Mucosa of rectum (tissue), 2 donors: Measurements from ENCODE around the gene ADGRG4.

Experiments
- H3K27ac ChIP-seq, 2 donors: one replicate each; pipeline ENCODE4 v1.7.0; 2013; ENCODE audit warnings: inconsistent platforms in 2 of 2, low read depth in 2 of 2, low read length in 2 of 2
- H3K27me3 ChIP-seq, 2 donors: one replicate each; pipeline ENCODE4 v1.7.0; 2013; ENCODE audit warnings: low read length in 2 of 2; ENCODE audit not compliant: control insufficient read depth in 2 of 2, insufficient read depth in 2 of 2
- H3K36me3 ChIP-seq, 2 donors: one replicate each; pipeline ENCODE4 v1.7.0; 2013; ENCODE audit warnings: low read length in 2 of 2; ENCODE audit not compliant: control insufficient read depth in 2 of 2, insufficient read depth in 2 of 2
- H3K4me1 ChIP-seq, 2 donors: one replicate each; pipeline ENCODE4 v1.7.0; 2013; ENCODE audit warnings: low read length in 2 of 2, mild to moderate bottlenecking in 1 of 2; ENCODE audit not compliant: control insufficient read depth in 2 of 2, insufficient read depth in 2 of 2
- H3K4me3 ChIP-seq, 2 donors: one replicate each; pipeline ENCODE4 v1.7.0; 2013; ENCODE audit warnings: low read length in 2 of 2
- H3K9ac ChIP-seq, 2 donors: one replicate each; pipeline ENCODE4 v1.7.0; 2013; ENCODE audit warnings: low read length in 2 of 2, low read depth in 1 of 2, mild to moderate bottlenecking in 1 of 2
- H3K9me3 ChIP-seq, 2 donors: one replicate each; pipeline ENCODE4 v1.7.0; 2013; ENCODE audit warnings: low read length in 2 of 2; ENCODE audit not compliant: control insufficient read depth in 2 of 2
- donor health status: healthy.
- donor health status: Normal muscosa, but diverticular disease.

The ADGRG4 gene

DNA sequence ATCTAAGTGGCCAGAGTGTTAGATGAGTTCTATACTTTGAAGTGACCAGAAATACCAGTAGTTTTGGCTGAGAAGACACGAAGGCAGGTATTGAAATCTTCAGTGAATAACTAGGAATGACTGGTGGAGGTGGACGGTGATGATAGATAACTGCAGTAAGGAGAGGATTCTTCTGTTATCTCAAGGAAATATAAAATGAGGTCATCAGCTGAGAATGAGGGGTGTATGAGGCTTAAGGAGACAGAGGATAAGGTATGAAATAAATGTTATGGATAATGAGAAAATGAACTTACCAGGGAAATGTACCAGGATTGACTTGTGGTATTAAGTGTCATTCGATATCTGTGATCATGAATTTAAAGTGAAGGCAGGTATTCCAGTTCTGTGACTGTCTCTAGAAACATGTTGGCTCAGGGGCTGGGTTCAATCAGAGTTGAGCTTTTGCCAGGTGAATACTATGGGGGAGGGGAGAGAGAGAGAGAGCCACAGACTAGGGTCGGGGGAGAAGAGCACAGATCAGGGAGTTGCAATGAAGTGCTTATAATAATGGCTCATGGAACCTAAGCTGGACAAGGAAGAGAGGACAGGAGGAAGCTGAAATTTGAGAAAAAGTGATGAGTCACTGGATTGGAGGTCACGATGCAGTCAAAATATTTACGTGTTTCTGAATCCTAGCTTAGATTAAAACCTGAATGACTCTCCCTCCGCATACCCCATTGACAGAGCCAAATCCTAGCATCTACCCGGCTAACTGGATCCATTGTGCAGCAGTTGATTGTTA lies 149.5 kb downstream of the ADGRG4 start:
- H3K27me3 ChIP-seq, result no peaks in the 10 kb centered on the region
- H3K9ac ChIP-seq, result no peak overlapping the region
- no peak overlapping the region for H3K4me3 ChIP-seq
- H3K36me3 ChIP-seq, result no peaks in the 10 kb centered on the region
- no peak overlapping the region for H3K27ac ChIP-seq
- no peaks in the 10 kb centered on the region for H3K9me3 ChIP-seq
- no peaks in the 10 kb centered on the region for H3K4me1 ChIP-seq

DNA sequence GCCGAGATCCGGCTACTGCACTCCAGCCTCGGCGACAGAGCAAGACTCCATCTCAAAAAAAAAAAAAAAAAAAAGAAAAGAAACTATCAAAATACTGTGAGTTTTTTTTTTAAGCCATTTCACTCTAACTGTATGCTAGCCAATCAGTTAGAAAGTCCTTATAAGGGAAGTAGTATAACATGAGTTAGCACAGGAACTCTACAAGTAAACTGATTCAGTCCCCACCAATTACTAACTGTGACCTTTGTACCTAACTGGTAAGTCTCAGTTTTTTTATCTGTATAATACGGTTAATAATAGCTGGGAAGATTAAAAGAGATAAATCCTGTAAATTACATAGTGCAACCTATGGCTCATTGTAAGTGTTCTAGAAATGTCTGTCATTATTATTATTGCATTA lies 151.9 kb downstream of the ADGRG4 start:
- Histone ChIP-seq H3K9me3 (no peaks in the 10 kb centered on the region), H3K4me3 (no peak overlapping the region), H3K4me1 (no peaks in the 10 kb centered on the region), H3K9ac (no peak overlapping the region), H3K27me3 (no peaks in the 10 kb centered on the region), H3K27ac (no peak overlapping the region), H3K36me3 (no peaks in the 10 kb centered on the region)

DNA sequence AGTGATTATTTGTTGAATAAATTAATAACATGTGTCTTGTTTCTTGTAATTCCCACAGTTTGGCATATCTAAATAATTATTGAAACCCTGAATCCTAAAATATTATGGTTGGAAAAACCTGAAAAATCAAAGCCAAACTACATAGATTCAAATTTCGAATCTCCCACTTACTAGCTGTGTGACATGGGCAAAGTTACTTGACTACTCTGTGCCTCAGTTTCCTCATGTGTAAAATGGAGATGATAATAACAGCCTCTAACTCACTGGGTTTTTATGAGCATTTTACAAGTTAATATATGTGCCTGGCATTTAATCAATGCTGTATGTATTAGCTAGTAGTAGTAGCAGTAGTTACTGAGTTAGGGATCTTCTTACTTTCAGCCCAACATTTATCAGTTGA lies 152.4 kb downstream of the ADGRG4 start:
- Histone ChIP-seq H3K27ac (no peak overlapping the region), H3K27me3 (no peaks in the 10 kb centered on the region), H3K4me1 (no peaks in the 10 kb centered on the region), H3K9me3 (no peaks in the 10 kb centered on the region), H3K36me3 (no peaks in the 10 kb centered on the region), H3K9ac (no peak overlapping the region), H3K4me3 (no peak overlapping the region)

DNA sequence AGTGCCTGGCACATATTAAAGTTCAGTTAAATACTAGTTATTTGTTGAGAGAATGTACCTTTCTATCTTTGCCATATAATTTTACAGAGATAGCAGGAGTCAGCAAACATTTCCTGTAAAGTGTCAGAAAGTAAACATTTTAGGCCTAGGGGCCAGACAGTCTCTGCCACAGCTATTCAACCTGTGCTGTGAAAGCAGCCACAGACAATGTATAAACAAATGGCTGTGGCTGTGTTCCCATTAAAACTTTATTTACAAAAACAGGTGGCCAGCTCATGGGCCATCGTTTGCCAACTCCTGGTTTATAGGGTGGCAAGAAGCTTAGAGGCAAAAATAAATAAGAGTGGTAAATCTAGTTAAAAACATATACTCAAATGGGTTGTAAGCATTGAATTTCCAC lies 153.0 kb downstream of the ADGRG4 start:
- Histone ChIP-seq H3K9ac (no peak overlapping the region), H3K4me1 (no peaks in the 10 kb centered on the region), H3K36me3 (no peaks in the 10 kb centered on the region), H3K27ac (no peak overlapping the region), H3K4me3 (no peak overlapping the region), H3K9me3 (no peaks in the 10 kb centered on the region), H3K27me3 (no peaks in the 10 kb centered on the region)

DNA sequence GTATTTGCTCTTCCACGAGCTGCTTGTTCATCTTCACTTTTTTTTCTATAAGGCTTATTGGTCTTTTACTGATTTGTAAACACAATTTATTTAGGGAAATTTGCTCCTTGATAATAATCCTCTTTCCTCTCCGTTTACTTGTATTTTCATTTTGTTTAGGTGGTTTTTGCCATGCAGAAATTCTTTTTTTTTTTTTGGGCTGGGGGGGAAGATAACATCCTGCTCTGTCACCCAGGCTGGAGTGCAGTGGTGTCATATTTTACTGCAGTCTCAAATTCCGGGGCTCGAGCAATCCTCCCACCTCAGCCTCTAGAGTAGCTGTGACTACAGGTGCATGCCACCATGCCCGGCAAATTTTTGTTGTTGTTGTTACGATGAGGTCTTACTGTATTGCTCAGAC lies 155.4 kb downstream of the ADGRG4 start:
- Histone ChIP-seq H3K4me3 (no peak overlapping the region), H3K4me1 (no peaks in the 10 kb centered on the region), H3K27me3 (no peaks in the 10 kb centered on the region), H3K9me3 (no peaks in the 10 kb centered on the region), H3K36me3 (no peaks in the 10 kb centered on the region), H3K9ac (no peak overlapping the region), H3K27ac (no peak overlapping the region)

DNA sequence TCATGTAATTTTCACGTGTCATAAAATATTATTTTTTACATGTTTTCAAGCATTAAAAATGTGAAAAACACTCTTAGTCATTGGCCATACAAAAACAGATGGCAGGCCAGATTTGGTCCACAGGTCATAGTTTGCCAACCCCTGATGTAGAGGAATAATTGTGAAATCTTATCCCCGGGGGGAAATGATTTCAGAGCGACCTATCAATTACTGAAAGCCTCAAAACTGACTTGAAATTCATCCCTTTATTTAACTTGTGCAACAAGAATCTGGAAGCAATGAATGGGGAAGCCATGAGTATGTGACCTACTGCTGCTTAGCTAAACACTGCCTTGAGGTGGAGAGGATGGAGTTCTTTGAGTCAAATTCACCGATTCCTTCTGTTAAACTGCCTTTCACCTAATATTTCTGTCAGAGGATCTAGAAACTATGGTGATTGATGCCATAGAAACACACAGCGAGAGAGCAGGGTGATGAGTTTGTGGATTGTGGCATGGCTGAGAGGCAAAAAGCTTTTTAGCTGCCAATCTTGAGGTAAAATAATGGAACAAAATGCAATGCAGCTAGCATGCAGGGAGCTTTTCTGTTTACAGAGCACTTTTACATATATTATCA lies 156.6 kb downstream of the ADGRG4 start:
- H3K9ac ChIP-seq, result no peak overlapping the region

DNA sequence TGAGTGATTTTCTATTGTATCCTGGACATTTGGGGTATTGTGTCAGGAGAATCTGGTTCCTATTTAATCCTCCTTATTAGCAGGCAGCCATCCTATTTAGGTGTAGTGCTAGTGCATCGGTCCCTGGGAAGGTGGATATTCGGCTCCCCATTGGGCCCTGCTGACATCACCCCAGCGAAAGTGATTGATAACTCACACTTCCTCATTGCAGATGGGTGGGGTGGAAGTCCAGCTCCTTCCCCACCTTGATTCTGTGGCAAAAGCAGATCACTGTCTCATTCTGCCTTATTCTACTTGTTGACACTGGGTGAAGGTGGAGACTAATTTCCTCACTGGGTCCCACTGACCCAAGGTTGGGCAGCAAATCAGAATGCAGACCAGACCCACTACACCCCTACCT lies 163.8 kb downstream of the ADGRG4 start:
- Histone ChIP-seq H3K9me3 (no peaks in the 10 kb centered on the region), H3K4me1 (no peaks in the 10 kb centered on the region), H3K27ac (no peak overlapping the region), H3K9ac (no peak overlapping the region), H3K27me3 (peaks cover 3% of the 10 kb centered on the region in 2 donors), H3K36me3 (no peaks in the 10 kb centered on the region), H3K4me3 (no peak overlapping the region)

More for the DNA sequence above, 156.6 kb downstream of the ADGRG4 start:
- Histone ChIP-seq H3K27ac (no peak overlapping the region), H3K36me3 (no peaks in the 10 kb centered on the region), H3K9me3 (no peaks in the 10 kb centered on the region), H3K4me3 (no peak overlapping the region), H3K27me3 (no peaks in the 10 kb centered on the region), H3K4me1 (no peaks in the 10 kb centered on the region)
